OCI-LY1 (cell line): ENCODE results near the gene KIF17.

Experiments
- EZH2 ChIP-seq: fragments of 200-600 bp; sonication (generic), shearing (Covaris generic); IDR thresholded peaks from 2 replicates; pipeline ENCODE4 v1.8.0; 2017; ENCODE audit warnings: borderline replicate concordance, mixed run types, mild to moderate bottlenecking, antibody characterized with exemption, low read length, moderate library complexity, mixed read lengths
- TF ChIP-seq, protein P1 (sequence below): fragments of 200-600 bp; sonication (generic), shearing (Covaris generic); IDR thresholded peaks from 2 replicates; pipeline ENCODE4 v1.5.1; 2017; ENCODE audit warnings: mild to moderate bottlenecking, antibody characterized with exemption, low read length, moderate library complexity, mixed read lengths

DNA sequence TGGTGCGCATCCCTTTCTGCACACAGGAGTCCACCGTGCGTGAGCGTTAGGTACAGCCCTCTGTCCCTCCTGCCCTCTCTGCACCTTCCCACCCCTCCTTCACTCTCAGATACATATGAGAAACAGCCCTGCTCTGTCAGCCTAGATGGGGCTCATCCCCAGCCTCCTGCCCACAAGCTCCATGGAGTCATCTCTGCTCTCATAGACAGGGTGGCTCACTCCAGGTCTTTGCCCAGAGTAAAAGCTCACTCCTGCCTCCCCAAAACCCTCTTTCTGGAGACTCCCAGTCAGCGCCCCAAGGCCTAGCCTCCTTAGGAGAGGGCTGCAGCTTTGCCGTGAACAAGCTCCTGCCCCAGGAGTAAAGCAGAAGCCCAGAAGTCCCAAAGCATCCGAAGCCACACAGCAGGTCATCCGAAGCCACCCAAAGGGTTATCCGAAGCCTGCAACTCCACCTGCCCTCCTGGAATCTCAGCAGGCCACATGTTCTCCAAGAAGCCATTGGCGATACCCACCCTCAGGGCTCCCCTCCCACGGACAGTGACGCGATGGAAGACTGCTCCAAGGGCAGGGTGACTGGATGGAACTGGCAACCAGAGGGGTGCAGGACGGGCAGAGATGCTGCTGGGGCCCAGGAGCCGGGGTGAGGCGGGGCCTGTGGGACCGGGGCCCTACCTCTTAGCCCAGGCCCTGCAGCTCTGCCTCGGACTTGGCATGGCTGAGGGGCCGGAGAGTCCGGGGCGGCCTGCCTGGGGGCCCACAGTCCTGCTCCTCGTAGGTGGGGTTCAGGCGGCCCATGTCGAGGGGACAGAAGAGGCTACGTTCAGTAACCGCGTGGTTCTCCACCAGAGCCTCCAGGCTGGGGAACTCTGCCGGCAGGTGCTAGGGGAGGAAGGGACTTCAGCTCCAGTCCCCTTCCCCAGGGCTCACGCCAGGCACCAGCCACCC is 3.6 kb upstream of the KIF17 start:
- TF ChIP-seq, protein P1, sequence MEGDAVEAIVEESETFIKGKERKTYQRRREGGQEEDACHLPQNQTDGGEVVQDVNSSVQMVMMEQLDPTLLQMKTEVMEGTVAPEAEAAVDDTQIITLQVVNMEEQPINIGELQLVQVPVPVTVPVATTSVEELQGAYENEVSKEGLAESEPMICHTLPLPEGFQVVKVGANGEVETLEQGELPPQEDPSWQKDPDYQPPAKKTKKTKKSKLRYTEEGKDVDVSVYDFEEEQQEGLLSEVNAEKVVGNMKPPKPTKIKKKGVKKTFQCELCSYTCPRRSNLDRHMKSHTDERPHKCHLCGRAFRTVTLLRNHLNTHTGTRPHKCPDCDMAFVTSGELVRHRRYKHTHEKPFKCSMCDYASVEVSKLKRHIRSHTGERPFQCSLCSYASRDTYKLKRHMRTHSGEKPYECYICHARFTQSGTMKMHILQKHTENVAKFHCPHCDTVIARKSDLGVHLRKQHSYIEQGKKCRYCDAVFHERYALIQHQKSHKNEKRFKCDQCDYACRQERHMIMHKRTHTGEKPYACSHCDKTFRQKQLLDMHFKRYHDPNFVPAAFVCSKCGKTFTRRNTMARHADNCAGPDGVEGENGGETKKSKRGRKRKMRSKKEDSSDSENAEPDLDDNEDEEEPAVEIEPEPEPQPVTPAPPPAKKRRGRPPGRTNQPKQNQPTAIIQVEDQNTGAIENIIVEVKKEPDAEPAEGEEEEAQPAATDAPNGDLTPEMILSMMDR = no peak
- no peak for TF ChIP-seq EZH2
